Caco-2 (cell line): ENCODE measurements around the gene MRPL46. TPM values are rescaled to one million over a fixed set of nuclear protein-coding genes. Genes with fewer than 3 reads are reported as not detected.

ENCODE experiments used
- BruUV-seq: library from RNA; stranded (reverse); fragments of 400-500 nt; replicated peaks from 2 replicates; lab custom pipeline; 2021; lab: Mats Ljungman, UMichigan
- CTCF ChIA-PET: fragments of 300-600 bp; sonication (Branson Sonifier 250); formaldehyde crosslinking; loops from one replicate; lab custom pipeline; 2022; ENCODE audit warnings: antibody characterized with exemption; lab: Charles Lee
- POLR2A ChIA-PET: fragments of 300-600 bp; sonication (Branson Sonifier 250); formaldehyde crosslinking; loops from one replicate; lab custom pipeline; 2022; ENCODE audit warnings: antibody characterized with exemption; lab: Charles Lee
- DNase-seq, 2 experiments: peaks; one replicate each; pipeline versions ENCODE4 v3.0.0 to v3.0.0-alpha.2; 2020 to 2022
- H3K27me3 ChIP-seq: replicated peaks from 2 replicates; pipeline ENCODE4 v1.6.0; 2011; ENCODE audit warnings: low read length; ENCODE audit not compliant: control insufficient read depth, insufficient read depth
- H3K36me3 ChIP-seq: 2 replicates; pipeline ENCODE4 v1.5.1; 2011; ENCODE audit warnings: low read length; ENCODE audit not compliant: control insufficient read depth, insufficient read depth
- H3K4me1 ChIP-seq: fragments of 250-450 bp; sonication (Bioruptor Pico); 2 replicates; pipeline ENCODE4 v1.5.1; 2020; ENCODE audit warnings: mild to moderate bottlenecking
- H3K4me3 ChIP-seq: 2 replicates; pipeline ENCODE4 v1.5.1; 2011; ENCODE audit warnings: low read depth, mild to moderate bottlenecking, control low read depth, low read length
- H3K9me3 ChIP-seq: fragments of 250-450 bp; sonication (Bioruptor Pico); 2 replicates; pipeline ENCODE4 v1.5.1; 2020; ENCODE audit warnings: mild to moderate bottlenecking, moderate library complexity
- H3K27ac Mint-ChIP-seq: one replicate; pipeline ENCODE4 v1.8.0; 2022; ENCODE audit warnings: mixed read lengths; ENCODE audit not compliant: unreplicated experiment
- H3K27me3 Mint-ChIP-seq: one replicate; pipeline ENCODE4 v1.8.0; 2022; ENCODE audit warnings: mixed read lengths; ENCODE audit not compliant: insufficient read depth, unreplicated experiment
- H3K36me3 Mint-ChIP-seq: one replicate; pipeline ENCODE4 v1.8.0; 2022; ENCODE audit warnings: mild to moderate bottlenecking, mixed read lengths; ENCODE audit not compliant: insufficient read depth, unreplicated experiment
- H3K4me1 Mint-ChIP-seq: one replicate; pipeline ENCODE4 v1.8.0; 2022; ENCODE audit warnings: low read depth, mixed read lengths; ENCODE audit not compliant: unreplicated experiment
- H3K4me3 Mint-ChIP-seq: one replicate; pipeline ENCODE4 v1.8.0; 2022; ENCODE audit warnings: mild to moderate bottlenecking, moderate library complexity, mixed read lengths; ENCODE audit not compliant: unreplicated experiment
- H3K9me3 Mint-ChIP-seq: one replicate; pipeline ENCODE4 v1.8.0; 2022; ENCODE audit warnings: mixed read lengths; ENCODE audit not compliant: unreplicated experiment
- intact Hi-C: fragments of 100-400 bp; cut with micrococcal nuclease; formaldehyde crosslinking; loops from one replicate; pipeline ENCODE4 v1.10.0; 2022; ENCODE audit not compliant: unreplicated experiment
- total RNA-seq: library from RNA; stranded (reverse); gene quantifications from 2 replicates; pipeline ENCODE4 v1.2.3, GENCODE V29; 2022
- TF ChIP-seq, protein P1 (sequence below), 2 experiments: fragments of 200-600 bp in 1 of 2; IDR thresholded peaks; 1 replicate in 1 of 2; 2 replicates in 1 of 2; pipeline versions ENCODE4 v1.5.1 to v1.8.0; 2011 to 2022; ENCODE audit warnings: antibody characterized with exemption in 1 of 2, control low read depth in 1 of 2, inconsistent platforms in 1 of 2, low read depth in 1 of 2, low read length in 1 of 2, mild to moderate bottlenecking in 1 of 2, moderate library complexity in 1 of 2; ENCODE audit not compliant: insufficient read depth in 1 of 2, severe bottlenecking in 1 of 2, unreplicated experiment in 1 of 2

MRPL46 gene
- total RNA-seq, 1 experiment from 2014 or later, result 44.5 TPM

DNA sequence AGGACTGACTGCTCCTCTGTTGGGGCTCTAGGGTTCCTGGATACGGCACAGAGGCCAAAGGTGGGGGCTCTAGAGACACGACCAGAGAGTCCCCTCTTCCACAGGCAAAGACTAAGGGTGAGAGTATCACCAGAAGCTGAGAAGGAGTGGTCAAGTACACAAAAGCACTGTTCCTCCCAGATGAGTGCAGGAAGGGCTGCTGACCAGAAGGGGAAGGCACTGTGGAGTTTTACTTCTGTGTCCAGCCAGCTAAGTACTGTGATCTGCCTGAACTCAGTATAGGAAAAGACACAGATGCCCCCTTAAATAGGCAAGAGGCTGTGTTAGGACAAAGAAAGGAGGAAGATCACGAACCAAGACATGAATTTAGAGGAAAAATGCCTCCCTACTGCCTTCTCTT is 12.0 kb upstream of the MRPL46 start:
- Mint-ChIP-seq H3K36me3 (peaks cover 10% of the 10 kb centered on the region), H3K4me3 (no peak overlapping the region), H3K27me3 (no peaks in the 10 kb centered on the region), H3K9me3 (no peaks in the 10 kb centered on the region), H3K4me1 (peaks cover 5% of the 10 kb centered on the region), H3K27ac (no peak overlapping the region)
- CTCF ChIA-PET, result no interaction called here
- TF ChIP-seq, protein P1, sequence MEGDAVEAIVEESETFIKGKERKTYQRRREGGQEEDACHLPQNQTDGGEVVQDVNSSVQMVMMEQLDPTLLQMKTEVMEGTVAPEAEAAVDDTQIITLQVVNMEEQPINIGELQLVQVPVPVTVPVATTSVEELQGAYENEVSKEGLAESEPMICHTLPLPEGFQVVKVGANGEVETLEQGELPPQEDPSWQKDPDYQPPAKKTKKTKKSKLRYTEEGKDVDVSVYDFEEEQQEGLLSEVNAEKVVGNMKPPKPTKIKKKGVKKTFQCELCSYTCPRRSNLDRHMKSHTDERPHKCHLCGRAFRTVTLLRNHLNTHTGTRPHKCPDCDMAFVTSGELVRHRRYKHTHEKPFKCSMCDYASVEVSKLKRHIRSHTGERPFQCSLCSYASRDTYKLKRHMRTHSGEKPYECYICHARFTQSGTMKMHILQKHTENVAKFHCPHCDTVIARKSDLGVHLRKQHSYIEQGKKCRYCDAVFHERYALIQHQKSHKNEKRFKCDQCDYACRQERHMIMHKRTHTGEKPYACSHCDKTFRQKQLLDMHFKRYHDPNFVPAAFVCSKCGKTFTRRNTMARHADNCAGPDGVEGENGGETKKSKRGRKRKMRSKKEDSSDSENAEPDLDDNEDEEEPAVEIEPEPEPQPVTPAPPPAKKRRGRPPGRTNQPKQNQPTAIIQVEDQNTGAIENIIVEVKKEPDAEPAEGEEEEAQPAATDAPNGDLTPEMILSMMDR (IDR thresholded peaks at IDR 0.05; ENCODE audit: insufficient read depth in 1 of 2, low read depth in 1 of 2, low read length in 1 of 2, severe bottlenecking in 1 of 2, unreplicated experiment in 1 of 2), result peak in 1 of 2 experiments; percentile 17
- Histone ChIP-seq H3K36me3 (no peaks in the 10 kb centered on the region), H3K9me3 (no peaks in the 10 kb centered on the region), H3K27me3 (no peaks in the 10 kb centered on the region), H3K4me1 (no peaks in the 10 kb centered on the region), H3K4me3 (no peak overlapping the region)
- no peak for DNase-seq
- no TSS peak for BruUV-seq
- intact Hi-C loops, result loop anchor here (5.0 kb wide), 1 partner anchor 178 kb away; no protein-coding TSS in a partner anchor
- POLR2A ChIA-PET, result no interaction called here

DNA sequence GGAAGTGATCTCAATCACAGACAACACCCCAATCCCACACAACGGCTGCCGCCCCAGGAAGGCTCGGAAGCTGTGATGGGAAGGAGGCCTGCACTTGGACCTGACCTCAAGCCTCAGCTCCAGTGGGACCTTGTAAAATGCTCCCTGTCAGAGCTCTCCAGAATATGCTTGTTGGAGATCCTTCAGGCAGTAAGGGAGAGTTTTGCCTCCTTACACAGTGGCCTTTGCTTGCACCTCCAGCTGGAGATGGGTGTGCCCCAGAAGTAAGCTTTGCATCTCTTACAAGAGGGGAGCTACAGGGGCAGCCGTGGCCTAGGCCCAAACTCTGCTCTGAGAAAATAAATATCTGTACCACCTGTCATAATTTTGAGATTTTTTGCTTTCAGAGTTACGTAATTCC is 10.7 kb upstream of the MRPL46 start:
- Histone ChIP-seq H3K4me1 (no peaks in the 10 kb centered on the region), H3K9me3 (no peaks in the 10 kb centered on the region), H3K4me3 (no peak overlapping the region), H3K36me3 (peaks cover 3% of the 10 kb centered on the region; the same call in 1 of the 2 replicates), H3K27me3 (no peaks in the 10 kb centered on the region)
- Mint-ChIP-seq H3K27me3 (no peaks in the 10 kb centered on the region), H3K27ac (no peak overlapping the region), H3K36me3 (peaks cover 16% of the 10 kb centered on the region), H3K9me3 (no peaks in the 10 kb centered on the region), H3K4me1 (peaks cover 5% of the 10 kb centered on the region), H3K4me3 (no peak overlapping the region)
- CTCF ChIA-PET, result interaction anchor here (0.6 kb wide), 1 partner anchor 11 kb away, joined by 3 read pairs; the partner anchor contains the start of genes MRPL46 and MRPS11
- no peak for DNase-seq
- BruUV-seq, result no TSS peak
- TF ChIP-seq, protein P1 (IDR thresholded peaks at IDR 0.05; ENCODE audit: insufficient read depth in 1 of 2, low read depth in 1 of 2, low read length in 1 of 2, severe bottlenecking in 1 of 2, unreplicated experiment in 1 of 2), result no peak
- POLR2A ChIA-PET, result interaction anchor here (0.6 kb wide), 1 partner anchor 216 kb away, joined by 3 read pairs; no protein-coding TSS in a partner anchor
- intact Hi-C loops, result loop anchor here (5.0 kb wide), 1 partner anchor 179 kb away; no protein-coding TSS in a partner anchor

DNA sequence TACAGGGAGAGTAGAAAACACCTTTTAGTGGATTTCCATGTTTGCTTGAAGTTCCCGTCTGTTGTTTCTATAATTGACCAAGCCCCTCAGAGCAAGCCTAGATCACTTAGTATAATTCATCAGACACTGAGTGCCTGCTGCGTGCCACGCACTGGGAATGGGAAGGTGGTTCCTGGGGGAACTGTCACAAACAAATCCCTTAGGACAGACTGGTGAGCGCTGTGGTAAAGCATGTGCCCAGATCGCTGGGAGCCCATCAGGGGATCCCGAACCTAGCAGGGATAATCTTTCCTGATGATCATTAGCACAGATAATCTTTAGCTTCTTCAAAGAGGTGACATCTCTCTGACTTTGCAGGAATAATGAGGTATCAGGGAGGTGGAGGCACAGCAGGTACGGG is 9.9 kb upstream of the MRPL46 start:
- DNase-seq, result no peak
- ChIA-PET CTCF (interaction anchor here (0.5 to 0.8 kb wide), 2 partner anchors 161 to 164 kb away, joined by 3 to 6 read pairs; partner anchors contain the start of gene ISG20), POLR2A (interaction anchor here (0.6 to 0.7 kb wide), 2 partner anchors 147 to 216 kb away, joined by 3 read pairs; no protein-coding TSS in a partner anchor)
- Mint-ChIP-seq H3K27me3 (no peaks in the 10 kb centered on the region), H3K9me3 (no peaks in the 10 kb centered on the region), H3K27ac (no peak overlapping the region), H3K36me3 (peaks cover 18% of the 10 kb centered on the region), H3K4me3 (no peak overlapping the region), H3K4me1 (peaks cover 5% of the 10 kb centered on the region)
- no TSS peak for BruUV-seq
- TF ChIP-seq, protein P1 (IDR thresholded peaks at IDR 0.05; ENCODE audit: insufficient read depth in 1 of 2, low read depth in 1 of 2, low read length in 1 of 2, severe bottlenecking in 1 of 2, unreplicated experiment in 1 of 2), result no peak
- intact Hi-C loops, result loop anchor here (5.0 kb wide), 1 partner anchor 180 kb away; no protein-coding TSS in a partner anchor
- Histone ChIP-seq H3K4me1 (no peaks in the 10 kb centered on the region), H3K4me3 (no peak overlapping the region), H3K27me3 (no peaks in the 10 kb centered on the region), H3K36me3 (peaks cover 3% of the 10 kb centered on the region; the same call in 1 of the 2 replicates), H3K9me3 (no peaks in the 10 kb centered on the region)
